Lung (tissue), 12 donors: Measurements from ENCODE around the gene TTC39B. TPM values are rescaled to one million over a fixed set of nuclear protein-coding genes. Genes with fewer than 3 reads are reported as not detected.

Experiments used
- ATAC-seq: fragments of 200-7000 bp; cut with Tn5 transposase; one replicate; pipeline ENCODE4 v1.9.1; 2020; ENCODE audit warnings: moderate number of reproducible peaks; ENCODE audit not compliant: insufficient read depth, low FRiP score
- DNase-seq, 3 donors: peaks; one replicate each; pipeline ENCODE4 v3.0.0-alpha.2; 2013 to 2017
- H3K27ac ChIP-seq, 2 donors: one replicate each; pipeline ENCODE4 v1.5.1; 2013; ENCODE audit warnings: mild to moderate bottlenecking in 2 of 2, moderate library complexity in 2 of 2, control low read depth in 1 of 2, inconsistent platforms in 1 of 2, low read depth in 1 of 2, low read length in 1 of 2
- H3K27me3 ChIP-seq, 3 donors: one replicate each; pipeline ENCODE4 v1.5.1; 2013; ENCODE audit warnings: low read length in 2 of 3; ENCODE audit not compliant: control insufficient read depth in 3 of 3, insufficient read depth in 3 of 3
- H3K36me3 ChIP-seq, 4 donors: one replicate each; pipeline ENCODE4 v1.5.1; 2013; ENCODE audit warnings: low read length in 4 of 4, mild to moderate bottlenecking in 1 of 4, moderate library complexity in 1 of 4; ENCODE audit not compliant: control insufficient read depth in 4 of 4, insufficient read depth in 4 of 4
- H3K4me1 ChIP-seq, 5 donors: one replicate each; pipeline ENCODE4 v1.5.1; 2013; ENCODE audit warnings: low read length in 5 of 5, mild to moderate bottlenecking in 2 of 5, moderate library complexity in 1 of 5; ENCODE audit not compliant: control insufficient read depth in 5 of 5, insufficient read depth in 5 of 5
- H3K4me3 ChIP-seq: one replicate; pipeline ENCODE4 v1.5.1; 2013; ENCODE audit warnings: mild to moderate bottlenecking, control low read depth, moderate library complexity
- H3K9ac ChIP-seq, 2 donors: one replicate each; pipeline ENCODE4 v1.5.1; 2013; ENCODE audit warnings: low read length in 2 of 2, control low read depth in 1 of 2; ENCODE audit not compliant: insufficient read depth in 1 of 2
- H3K9me3 ChIP-seq, 4 donors: one replicate each; pipeline ENCODE4 v1.5.1; 2013; ENCODE audit warnings: low read length in 3 of 4, mild to moderate bottlenecking in 1 of 4, moderate library complexity in 1 of 4; ENCODE audit not compliant: control insufficient read depth in 4 of 4, insufficient read depth in 3 of 4
- WGBS, 2 donors: extraction: QIAGEN DNeasy Blood & Tissue Kit; methylation state at CpG; one replicate each; pipeline ENCODE4 v1.1.7; 2013; 5-methylcytosine and 5-hydroxymethylcytosine counted together
- polyA plus RNA-seq, 2 donors: library from polyadenylated mRNA; stranded (reverse); fragments of 200-250 nt; gene quantifications; one replicate each; pipeline ENCODE4 v1.2.1, GENCODE V29; 2013
- total RNA-seq, 2 donors: library from RNA; depleted of rRNA in 1 of 2; stranded (reverse); fragments of >200 nt in 1 of 2; gene quantifications; one replicate each; pipeline ENCODE4 v1.2.1, GENCODE V29; 2014 to 2021
- TF ChIP-seq, protein P1 (sequence below): IDR thresholded peaks from 2 replicates; pipeline ENCODE4 v1.5.1; 2012; ENCODE audit warnings: mild to moderate bottlenecking; ENCODE audit errors: control extremely low read depth, extremely low read depth
- donor health status: control.
- donor health status: control.
- donor health status: Bipolar disorder and iron deficiency.
- donor health status: healthy.
- donor health status: DM: yes; HTN: yes; CAD: no.

Gene TTC39B
- total and polyA plus RNA-seq, 4 donors: 4.2 to 30.0 (median 19.2) TPM

DNA sequence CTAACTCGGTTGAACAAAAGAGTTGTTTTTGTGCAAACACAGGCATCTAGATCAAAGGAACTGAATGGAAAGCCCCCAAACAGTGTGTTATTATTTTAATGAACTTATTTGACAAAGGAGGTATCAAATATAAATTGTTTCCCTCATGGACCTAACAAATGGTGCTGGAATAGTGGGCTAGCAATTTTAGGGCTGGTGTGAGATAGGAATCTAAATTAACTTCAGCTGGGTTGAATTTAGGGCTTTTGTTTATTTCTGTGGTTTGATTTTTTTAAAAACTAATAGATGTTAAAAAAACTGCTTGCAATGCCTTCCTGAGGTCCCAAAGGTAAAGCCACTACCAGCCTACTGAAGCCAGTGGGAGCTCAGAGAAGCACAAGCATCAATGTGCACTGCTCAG, 42.1 kb downstream of the TTC39B start:
- Histone ChIP-seq H3K9ac (no peak overlapping the region), H3K9me3 (no peaks in the 10 kb centered on the region), H3K27me3 (no peaks in the 10 kb centered on the region), H3K4me3 (no peak overlapping the region), H3K27ac (no peak overlapping the region), H3K4me1 (no peaks in the 10 kb centered on the region), H3K36me3 (peaks cover 0 to 9% (median 2%) of the 10 kb centered on the region in 4 donors)
- ATAC-seq (no peak), DNase-seq (no peak)
- TF ChIP-seq, protein P1, sequence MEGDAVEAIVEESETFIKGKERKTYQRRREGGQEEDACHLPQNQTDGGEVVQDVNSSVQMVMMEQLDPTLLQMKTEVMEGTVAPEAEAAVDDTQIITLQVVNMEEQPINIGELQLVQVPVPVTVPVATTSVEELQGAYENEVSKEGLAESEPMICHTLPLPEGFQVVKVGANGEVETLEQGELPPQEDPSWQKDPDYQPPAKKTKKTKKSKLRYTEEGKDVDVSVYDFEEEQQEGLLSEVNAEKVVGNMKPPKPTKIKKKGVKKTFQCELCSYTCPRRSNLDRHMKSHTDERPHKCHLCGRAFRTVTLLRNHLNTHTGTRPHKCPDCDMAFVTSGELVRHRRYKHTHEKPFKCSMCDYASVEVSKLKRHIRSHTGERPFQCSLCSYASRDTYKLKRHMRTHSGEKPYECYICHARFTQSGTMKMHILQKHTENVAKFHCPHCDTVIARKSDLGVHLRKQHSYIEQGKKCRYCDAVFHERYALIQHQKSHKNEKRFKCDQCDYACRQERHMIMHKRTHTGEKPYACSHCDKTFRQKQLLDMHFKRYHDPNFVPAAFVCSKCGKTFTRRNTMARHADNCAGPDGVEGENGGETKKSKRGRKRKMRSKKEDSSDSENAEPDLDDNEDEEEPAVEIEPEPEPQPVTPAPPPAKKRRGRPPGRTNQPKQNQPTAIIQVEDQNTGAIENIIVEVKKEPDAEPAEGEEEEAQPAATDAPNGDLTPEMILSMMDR: no peak
- 84 to 88% methylated on average over 1 of the region's 1 CpG for WGBS, 2 donors

DNA sequence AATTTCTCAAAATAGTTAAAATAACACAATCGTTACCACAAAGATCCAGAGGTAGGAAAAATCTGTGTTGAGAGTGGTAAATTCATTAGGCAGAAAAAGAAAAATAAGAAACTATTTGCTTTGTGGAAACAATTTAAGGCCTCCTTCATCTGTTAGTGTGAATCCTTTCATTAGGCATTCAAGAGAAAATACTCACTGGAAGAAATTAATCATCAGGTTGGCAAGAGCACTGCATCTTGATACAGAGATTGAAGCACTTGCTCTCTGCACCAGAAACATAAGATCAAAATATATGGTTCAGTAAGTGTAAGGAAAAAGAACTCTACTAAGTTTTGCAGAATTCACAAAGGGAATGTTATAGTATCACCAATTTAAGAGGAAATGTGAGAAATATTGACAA, 44.4 kb downstream of the TTC39B start:
- H3K4me3 ChIP-seq: no peak overlapping the region
- no peak overlapping the region for H3K27ac ChIP-seq
- H3K36me3 ChIP-seq: peaks cover 0 to 12% (median 2%) of the 10 kb centered on the region in 4 donors
- no peak for DNase-seq
- TF ChIP-seq, protein P1: no peak
- 90 to 100% methylated on average over 1 of the region's 1 CpG for WGBS, 2 donors
- H3K9ac ChIP-seq: no peak overlapping the region
- no peaks in the 10 kb centered on the region for H3K27me3 ChIP-seq
- no peak for ATAC-seq
- no peaks in the 10 kb centered on the region for H3K9me3 ChIP-seq
- H3K4me1 ChIP-seq: no peaks in the 10 kb centered on the region

DNA sequence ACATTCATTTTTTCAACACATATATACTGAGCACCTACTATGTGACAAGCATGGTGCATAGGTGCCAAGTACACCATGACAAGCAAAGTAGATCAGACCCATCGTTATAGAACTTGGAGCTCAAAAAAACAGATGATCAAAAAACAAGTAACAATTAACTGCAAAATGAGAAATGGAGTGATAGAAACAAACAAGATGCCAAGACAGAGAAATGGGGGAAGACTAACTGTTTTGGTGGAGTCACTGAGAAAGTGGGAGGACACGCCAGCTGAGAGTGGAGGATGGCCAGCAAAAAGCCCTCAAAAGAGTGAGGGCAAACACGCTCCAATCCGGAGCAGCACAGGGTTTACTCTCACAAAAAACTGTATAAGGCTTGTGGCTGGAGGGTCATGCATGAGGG, 50.6 kb downstream of the TTC39B start:
- Histone ChIP-seq H3K4me3 (no peak overlapping the region), H3K9me3 (no peaks in the 10 kb centered on the region), H3K27me3 (no peaks in the 10 kb centered on the region), H3K4me1 (peaks cover 0 to 9% (median 0%) of the 10 kb centered on the region in 5 donors), H3K9ac (no peak overlapping the region), H3K36me3 (peaks cover 0 to 3% (median 1%) of the 10 kb centered on the region in 4 donors), H3K27ac (no peak overlapping the region)
- TF ChIP-seq, protein P1: no peak
- WGBS, 2 donors: 89 to 90% methylated on average over 4 of the region's 4 CpGs
- ATAC-seq: no peak
- peak; percentile 31 to 74 (median 74) for DNase-seq

DNA sequence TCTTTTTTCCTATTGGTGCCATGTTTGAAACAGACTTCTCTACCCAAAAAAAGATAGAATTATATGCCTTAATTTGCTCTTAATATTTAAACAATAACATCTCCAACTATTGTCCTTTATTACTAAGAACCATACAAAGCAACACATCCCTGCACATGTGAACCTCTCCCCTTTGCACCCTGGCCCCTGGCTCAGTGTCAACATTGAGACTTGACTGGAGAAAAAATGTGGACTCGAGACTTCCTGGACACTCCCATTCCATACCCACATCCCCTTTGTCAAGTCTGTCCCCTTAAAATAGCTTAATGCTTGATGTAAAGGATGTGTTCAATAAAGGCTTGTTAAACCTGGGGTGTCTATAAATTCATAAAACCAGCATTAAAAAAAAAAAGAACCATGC, 53.2 kb downstream of the TTC39B start:
- Histone ChIP-seq H3K4me3 (no peak overlapping the region), H3K27ac (no peak overlapping the region), H3K4me1 (peaks cover 0 to 19% (median 3%) of the 10 kb centered on the region in 5 donors), H3K9me3 (no peaks in the 10 kb centered on the region), H3K27me3 (no peaks in the 10 kb centered on the region), H3K36me3 (peaks cover 0 to 3% (median 1%) of the 10 kb centered on the region in 4 donors), H3K9ac (no peak overlapping the region)
- ATAC-seq (no peak), DNase-seq (no peak)
- TF ChIP-seq, protein P1: no peak
- 58 to 76% methylated on average over 1 of the region's 1 CpG for WGBS, 2 donors
